Effector memory CD4-positive, alpha-beta T cell (primary cell): ENCODE results near the gene IL1RAPL1.

ENCODE experiments used
- DNase-seq, 3 donors: peaks; one replicate each; pipeline ENCODE4 v3.0.0-alpha.2; 2020
- H3K27ac ChIP-seq: 2 replicates; pipeline ENCODE4 v1.7.0; 2013; ENCODE audit warnings: mild to moderate bottlenecking, low read length, moderate library complexity; ENCODE audit not compliant: insufficient read depth, poor library complexity, severe bottlenecking
- H3K27me3 ChIP-seq: replicated peaks from 2 replicates; pipeline ENCODE4 v1.7.0; 2013; ENCODE audit warnings: mild to moderate bottlenecking, low read length; ENCODE audit not compliant: insufficient read depth, control insufficient read depth, poor library complexity, severe bottlenecking
- H3K36me3 ChIP-seq: 2 replicates; pipeline ENCODE4 v1.7.0; 2013; ENCODE audit warnings: mild to moderate bottlenecking, low read length, moderate library complexity; ENCODE audit not compliant: control insufficient read depth, insufficient read depth
- H3K4me1 ChIP-seq: 2 replicates; pipeline ENCODE4 v1.7.0; 2013; ENCODE audit warnings: low read length, mild to moderate bottlenecking; ENCODE audit not compliant: control insufficient read depth, insufficient read depth, poor library complexity, severe bottlenecking
- H3K4me3 ChIP-seq: 2 replicates; pipeline ENCODE4 v1.7.0; 2013; ENCODE audit warnings: low read length, low read depth, mild to moderate bottlenecking; ENCODE audit not compliant: insufficient read depth, poor library complexity, severe bottlenecking
- H3K9me3 ChIP-seq: 2 replicates; pipeline ENCODE4 v1.7.0; 2013; ENCODE audit warnings: mild to moderate bottlenecking, low read length, moderate library complexity; ENCODE audit not compliant: control insufficient read depth

The IL1RAPL1 gene

DNA sequence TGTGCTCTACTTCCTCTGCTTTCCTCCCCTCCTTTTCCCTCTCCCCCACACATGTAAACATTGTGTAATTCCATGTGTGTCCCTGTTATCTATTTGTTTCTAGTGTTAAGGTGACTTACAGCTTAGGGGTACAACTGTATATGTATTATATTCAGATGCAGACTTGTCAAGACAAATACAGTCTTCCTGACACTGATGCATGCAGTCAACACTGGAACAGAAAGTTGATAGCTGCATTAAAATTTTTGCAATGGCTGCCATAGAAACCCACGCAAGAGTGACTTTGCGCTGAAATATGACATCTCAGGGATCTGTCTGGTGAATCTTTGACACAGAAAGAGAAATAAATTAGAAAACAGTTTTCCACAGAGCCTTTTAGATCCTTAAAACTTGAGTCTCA is 656.7 kb downstream of the IL1RAPL1 start:
- no peaks in the 10 kb centered on the region for H3K4me1 ChIP-seq
- no peaks in the 10 kb centered on the region for H3K27me3 ChIP-seq
- no peak overlapping the region for H3K27ac ChIP-seq
- no peaks in the 10 kb centered on the region for H3K36me3 ChIP-seq
- H3K4me3 ChIP-seq, result no peak overlapping the region
- no peaks in the 10 kb centered on the region for H3K9me3 ChIP-seq
- no peak for DNase-seq

DNA sequence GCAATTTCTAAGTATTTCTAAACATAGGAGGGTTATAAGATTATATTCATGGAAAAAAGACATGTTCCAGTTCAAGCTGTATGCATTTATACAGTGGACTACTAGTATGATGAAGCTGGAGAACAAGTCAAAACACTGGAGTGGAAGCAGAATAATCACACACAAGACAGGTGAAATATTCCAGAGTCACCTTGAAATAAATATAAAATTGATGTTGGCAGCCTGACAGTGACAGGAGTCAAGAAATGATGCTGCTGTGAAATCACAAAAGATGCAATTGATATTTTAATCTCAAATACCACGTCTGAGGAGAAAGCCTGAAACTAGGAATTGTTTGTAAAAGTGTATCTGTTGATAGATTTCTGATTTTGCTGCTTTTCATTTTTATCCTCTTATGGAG is 667.3 kb downstream of the IL1RAPL1 start:
- Histone ChIP-seq H3K9me3 (no peaks in the 10 kb centered on the region), H3K4me1 (no peaks in the 10 kb centered on the region), H3K4me3 (no peak overlapping the region), H3K27ac (no peak overlapping the region), H3K27me3 (no peaks in the 10 kb centered on the region), H3K36me3 (no peaks in the 10 kb centered on the region)
- no peak for DNase-seq

DNA sequence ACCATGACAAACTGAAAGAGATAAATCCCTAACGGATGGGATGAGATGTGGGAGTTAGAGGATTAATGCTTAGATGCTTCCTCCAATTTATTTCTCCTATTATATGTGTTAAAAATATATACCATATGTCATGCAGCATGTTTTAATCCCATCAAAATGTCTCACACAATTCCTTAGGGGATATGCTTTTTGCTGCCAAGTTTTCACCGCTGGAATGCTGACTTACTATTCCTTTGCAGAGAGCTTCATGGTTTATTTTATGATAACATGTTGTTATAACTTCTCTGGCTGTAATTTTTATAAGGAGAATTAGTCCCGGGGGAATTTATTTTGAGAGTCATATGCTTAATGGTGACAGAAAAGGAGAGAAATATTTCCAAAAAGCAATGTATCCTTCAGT is 670.3 kb downstream of the IL1RAPL1 start:
- no peak for DNase-seq
- Histone ChIP-seq H3K27ac (no peak overlapping the region), H3K4me3 (no peak overlapping the region), H3K27me3 (no peaks in the 10 kb centered on the region), H3K36me3 (no peaks in the 10 kb centered on the region), H3K4me1 (no peaks in the 10 kb centered on the region), H3K9me3 (no peaks in the 10 kb centered on the region)

- Histone ChIP-seq H3K27me3 (no peaks in the 10 kb centered on the region), H3K36me3 (no peaks in the 10 kb centered on the region), H3K27ac (no peak overlapping the region), H3K4me1 (no peaks in the 10 kb centered on the region), H3K9me3 (no peaks in the 10 kb centered on the region), H3K4me3 (no peak overlapping the region)
- no peak for DNase-seq
Observed at GRCh38 chrX:29269390-29269789, 682.1 kb downstream of the IL1RAPL1 start.

DNA sequence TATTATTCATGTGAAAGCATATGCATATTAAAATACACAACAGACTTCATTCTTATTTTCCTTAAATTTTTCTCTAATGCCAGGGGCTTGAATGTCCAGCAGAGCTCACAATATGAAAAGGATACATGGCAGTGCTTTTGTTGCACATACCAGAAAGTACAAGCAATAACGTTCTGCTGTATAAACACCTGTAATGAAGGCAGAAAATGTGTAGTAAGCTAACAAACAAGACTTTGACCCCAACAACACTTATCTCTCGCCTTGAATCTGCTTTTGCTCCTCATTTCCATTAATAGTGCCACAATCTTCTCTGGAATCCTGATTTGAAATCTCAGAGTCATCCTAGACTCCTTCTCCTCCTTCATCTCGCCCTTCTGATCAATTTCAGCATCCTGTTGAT is 687.3 kb downstream of the IL1RAPL1 start:
- H3K9me3 ChIP-seq, result no peaks in the 10 kb centered on the region
- no peak for DNase-seq
- H3K27me3 ChIP-seq, result no peaks in the 10 kb centered on the region
- no peak overlapping the region for H3K4me3 ChIP-seq
- no peaks in the 10 kb centered on the region for H3K36me3 ChIP-seq
- no peak overlapping the region for H3K27ac ChIP-seq
- H3K4me1 ChIP-seq, result no peaks in the 10 kb centered on the region

GRCh38 chrX:29275928-29276327 is 688.7 kb downstream of the IL1RAPL1 start:
- no peaks in the 10 kb centered on the region for H3K4me1 ChIP-seq
- H3K9me3 ChIP-seq, result no peaks in the 10 kb centered on the region
- no peaks in the 10 kb centered on the region for H3K27me3 ChIP-seq
- H3K36me3 ChIP-seq, result no peaks in the 10 kb centered on the region
- no peak overlapping the region for H3K27ac ChIP-seq
- no peak for DNase-seq
- no peak overlapping the region for H3K4me3 ChIP-seq

DNA sequence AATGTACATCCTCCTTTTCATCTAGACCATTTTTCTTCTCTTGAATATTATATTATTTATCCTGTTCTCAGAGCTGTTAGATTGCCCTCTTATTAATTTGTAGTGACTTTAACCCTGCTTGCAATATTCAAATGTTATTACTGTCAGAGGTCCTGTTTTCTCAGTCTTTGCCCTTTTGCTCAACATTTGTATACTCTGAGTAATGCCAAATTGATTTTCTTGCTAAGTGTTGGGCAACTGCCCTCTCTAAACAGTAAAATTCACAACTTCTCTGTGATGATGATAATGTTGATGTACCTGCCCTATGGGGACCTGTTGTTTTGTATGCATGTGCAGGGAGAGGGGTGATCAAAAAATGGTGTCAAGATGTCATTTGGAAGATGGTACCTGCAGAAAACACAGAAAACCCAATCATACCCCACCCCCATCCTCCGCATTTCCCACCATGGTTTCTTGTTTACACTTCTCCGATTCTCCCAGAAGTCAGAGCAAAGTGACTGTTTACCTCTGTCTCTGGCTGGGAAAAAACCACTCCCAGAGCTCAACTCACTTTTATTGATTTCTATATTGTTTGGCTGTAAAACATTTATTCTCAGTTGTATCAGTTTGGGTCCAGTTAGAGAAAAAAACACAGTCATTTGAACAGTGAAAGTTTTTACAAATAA is 694.0 kb downstream of the IL1RAPL1 start:
- no peak overlapping the region for H3K4me3 ChIP-seq
- no peaks in the 10 kb centered on the region for H3K27me3 ChIP-seq
- H3K27ac ChIP-seq, result no peak overlapping the region
- H3K4me1 ChIP-seq, result no peaks in the 10 kb centered on the region
- DNase-seq, result no peak
- H3K36me3 ChIP-seq, result no peaks in the 10 kb centered on the region
- no peaks in the 10 kb centered on the region for H3K9me3 ChIP-seq

GRCh38 chrX:29285664-29286063 is 698.4 kb downstream of the IL1RAPL1 start:
- no peaks in the 10 kb centered on the region for H3K36me3 ChIP-seq
- no peaks in the 10 kb centered on the region for H3K27me3 ChIP-seq
- no peak overlapping the region for H3K4me3 ChIP-seq
- H3K4me1 ChIP-seq, result no peaks in the 10 kb centered on the region
- no peaks in the 10 kb centered on the region for H3K9me3 ChIP-seq
- H3K27ac ChIP-seq, result no peak overlapping the region
- DNase-seq, result no peak

GRCh38 chrX:29295987-29296680 is 708.9 kb downstream of the IL1RAPL1 start:
- H3K27ac ChIP-seq, result no peak overlapping the region
- no peaks in the 10 kb centered on the region for H3K4me1 ChIP-seq
- H3K4me3 ChIP-seq, result no peak overlapping the region
- H3K27me3 ChIP-seq, result no peaks in the 10 kb centered on the region
- H3K36me3 ChIP-seq, result no peaks in the 10 kb centered on the region
- no peaks in the 10 kb centered on the region for H3K9me3 ChIP-seq
- no peak for DNase-seq

- DNase-seq, result no peak
- Histone ChIP-seq H3K36me3 (no peaks in the 10 kb centered on the region), H3K4me3 (no peak overlapping the region), H3K9me3 (no peaks in the 10 kb centered on the region), H3K27me3 (no peaks in the 10 kb centered on the region), H3K27ac (no peak overlapping the region), H3K4me1 (no peaks in the 10 kb centered on the region)
Observed at GRCh38 chrX:29297171-29297800, 710.0 kb downstream of the IL1RAPL1 start.
